ENCODE data around the gene HCFC1.

Gene HCFC1

DNA sequence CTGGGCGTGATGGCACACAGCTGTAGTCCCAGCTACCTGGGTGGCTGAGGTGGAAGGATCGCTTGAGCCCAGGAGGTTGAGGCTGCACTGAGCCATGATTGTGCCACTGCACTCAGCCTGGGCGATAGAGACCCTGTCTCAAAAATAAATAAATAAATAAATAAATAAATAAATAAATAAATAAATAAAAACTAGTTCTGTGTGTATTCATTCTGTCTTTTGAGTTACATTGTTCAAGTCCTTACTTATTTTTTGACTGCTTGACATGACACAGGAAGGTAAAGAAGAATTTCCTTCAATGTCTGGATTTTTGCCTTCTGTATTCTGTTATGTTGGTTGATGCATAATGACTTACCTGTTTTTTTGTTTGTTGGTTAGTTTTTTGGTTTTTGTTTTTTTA lies 34.6 kb downstream of the HCFC1 start:
- DNase-seq, result no peak

DNA sequence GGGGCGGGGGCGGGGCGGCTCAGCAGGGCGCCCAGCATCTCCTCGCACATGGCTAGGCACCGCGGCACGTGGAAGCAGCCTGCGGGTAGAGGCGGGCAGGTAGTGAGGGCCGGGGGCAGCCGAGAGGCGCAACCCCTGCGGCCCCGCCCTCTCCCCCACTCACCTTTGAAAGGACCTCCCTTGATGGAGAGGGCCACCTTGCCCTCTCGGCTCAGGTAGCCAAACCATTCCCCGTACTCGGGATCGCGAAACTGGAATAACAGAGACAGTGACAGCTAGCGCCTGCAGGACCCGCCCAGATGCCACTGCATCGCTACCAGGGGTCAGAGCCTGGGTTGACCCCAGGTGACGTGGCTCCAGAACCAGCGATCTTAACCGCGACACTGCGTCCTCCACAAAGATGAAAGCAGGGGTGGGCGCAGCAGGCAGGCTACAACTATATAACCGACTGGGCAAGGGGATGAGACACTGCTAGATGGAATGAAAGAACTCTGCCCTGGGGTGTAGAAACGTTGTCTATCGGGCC lies 36.2 kb downstream of the HCFC1 start:
- DNase-seq, result no peak

DNA sequence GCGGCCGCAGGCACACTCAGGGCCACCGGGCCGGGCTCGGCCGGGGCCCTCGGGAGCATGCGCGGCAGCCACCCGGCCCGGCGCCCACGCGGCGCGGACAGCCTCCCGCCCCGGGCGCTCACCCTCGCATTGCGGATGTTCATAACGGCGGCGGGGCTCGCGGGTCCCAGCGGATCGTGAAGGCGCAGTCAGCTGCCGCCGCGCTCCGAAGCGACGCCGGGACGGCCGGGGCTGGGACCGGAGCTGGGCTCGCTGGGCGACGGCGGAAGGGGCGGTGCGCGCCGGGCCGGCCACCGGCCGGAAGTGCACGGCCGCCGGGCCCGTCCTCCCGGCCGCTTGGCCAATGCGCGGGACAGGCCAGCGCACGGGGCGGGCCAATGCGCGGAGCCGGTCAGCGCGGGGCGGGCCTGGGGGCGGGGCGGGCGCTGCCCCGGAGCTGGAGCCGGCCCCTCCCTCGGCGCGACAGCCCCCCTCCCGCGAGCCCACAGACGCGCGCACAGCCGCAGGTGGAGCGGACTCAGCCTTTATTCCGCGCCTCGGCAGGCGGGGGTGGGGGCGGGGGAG lies 36.8 kb downstream of the HCFC1 start, which contains the start of gene NAA10:
NAA10 (minus strand) TSS at position 276 of the 564 bp plus-strand sequence; CDS start at position 143, 133 bp downstream.
- DNase-seq, result peak; percentile 53 to 73

DNA sequence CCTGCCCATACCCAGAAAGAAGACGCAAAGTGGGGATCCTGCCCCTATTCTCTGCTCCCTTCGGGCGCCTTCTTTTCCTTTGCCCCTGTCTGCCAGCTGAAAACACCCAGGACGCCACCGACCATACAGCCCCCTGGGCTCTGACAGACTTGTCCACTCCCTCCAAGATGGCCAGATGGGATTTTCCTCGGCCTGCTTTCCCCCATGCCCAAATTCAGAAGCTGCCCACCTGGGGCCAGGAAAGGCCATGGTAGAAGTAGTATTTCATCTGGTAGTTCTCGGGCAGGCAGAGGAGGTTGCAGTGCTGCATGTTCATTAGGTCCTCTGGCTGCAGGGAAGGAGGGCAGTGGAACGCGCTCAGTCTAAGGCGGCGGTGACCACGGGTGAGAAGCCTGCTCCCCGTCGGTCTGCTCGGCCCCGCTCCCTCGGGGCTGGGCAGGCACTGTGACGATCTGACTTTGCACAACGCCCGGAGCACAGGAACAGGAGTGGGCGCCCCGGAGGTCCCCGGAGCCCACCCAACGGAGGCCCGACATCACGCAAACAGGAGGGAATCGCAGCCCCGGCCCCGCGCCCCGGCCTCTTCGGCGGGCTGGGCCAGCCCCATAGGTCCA lies 37.4 kb downstream of the HCFC1 start:
- DNase-seq, result no peak

DNA sequence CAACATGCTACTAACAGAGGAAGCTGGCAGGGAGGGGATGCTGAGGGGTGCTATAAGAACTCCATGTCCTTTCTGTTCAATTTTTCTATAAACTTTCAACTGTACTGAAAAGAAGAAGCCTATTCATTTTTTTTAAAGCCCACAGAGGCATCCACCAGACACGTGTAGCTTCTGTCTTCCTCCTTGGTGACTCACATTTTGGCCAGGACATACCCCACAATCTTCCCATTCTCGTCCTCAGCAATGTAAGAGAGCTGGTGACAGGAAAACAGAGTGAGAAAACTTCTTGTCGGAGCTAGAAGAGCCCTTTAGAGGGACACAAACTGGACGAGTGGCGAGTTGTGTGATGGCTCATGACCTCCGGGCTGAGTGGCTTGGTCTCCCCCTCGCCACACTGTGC lies 37.9 kb downstream of the HCFC1 start:
- DNase-seq, result no peak

DNA sequence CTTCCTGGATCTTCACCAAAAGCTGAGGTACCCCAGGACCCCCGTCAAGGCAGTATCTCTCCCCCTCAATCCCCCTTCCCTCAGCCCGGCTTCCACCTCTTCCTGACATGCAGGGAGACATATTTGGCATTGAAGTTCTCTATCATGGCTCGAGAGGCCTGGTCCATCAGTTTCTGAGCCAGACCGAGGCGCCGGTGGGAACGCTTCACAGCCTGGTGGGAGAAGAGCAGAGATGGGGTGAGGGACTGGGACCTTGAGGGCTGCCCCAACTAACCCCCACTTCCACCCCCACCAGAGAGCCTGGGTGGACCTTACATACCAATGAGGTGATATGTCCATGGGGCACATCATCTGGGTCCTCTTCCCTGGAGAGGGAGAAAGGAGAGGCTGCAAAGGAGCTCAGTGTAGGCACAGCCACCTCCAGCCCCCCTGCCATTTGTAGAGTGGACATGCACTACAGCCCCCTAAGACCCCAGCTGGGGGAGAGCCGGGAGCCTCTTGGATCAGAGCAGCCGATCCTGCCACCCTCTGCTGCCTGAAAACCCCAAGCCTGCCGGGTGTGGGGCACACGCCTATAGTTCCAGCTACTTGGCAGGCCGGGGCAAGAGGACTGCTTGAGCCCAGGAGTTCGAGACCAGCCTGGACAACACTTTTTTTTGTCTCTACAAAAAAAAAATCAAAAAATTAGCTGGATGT lies 39.2 kb downstream of the HCFC1 start:
- DNase-seq, result no peak

DNA sequence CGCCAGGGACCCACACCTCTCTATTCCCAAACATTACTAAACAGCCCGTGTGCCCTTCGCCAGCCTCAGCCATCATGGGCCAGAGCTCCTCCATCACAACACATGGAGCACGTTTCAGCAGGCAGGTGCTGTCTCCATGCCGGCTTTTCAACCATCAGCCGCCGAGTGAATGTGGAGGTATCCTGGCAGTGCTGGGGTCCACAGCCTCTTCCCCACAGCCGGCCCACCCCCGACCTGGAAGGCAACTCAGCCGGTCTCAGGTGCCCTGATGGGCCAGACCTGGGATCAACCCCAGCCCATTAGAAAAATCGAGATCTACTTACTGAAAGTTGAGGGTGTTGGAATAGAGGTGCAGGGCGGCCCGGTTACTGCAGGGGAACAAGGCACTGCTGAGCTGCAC lies 39.9 kb downstream of the HCFC1 start:
- no peak for DNase-seq

DNA sequence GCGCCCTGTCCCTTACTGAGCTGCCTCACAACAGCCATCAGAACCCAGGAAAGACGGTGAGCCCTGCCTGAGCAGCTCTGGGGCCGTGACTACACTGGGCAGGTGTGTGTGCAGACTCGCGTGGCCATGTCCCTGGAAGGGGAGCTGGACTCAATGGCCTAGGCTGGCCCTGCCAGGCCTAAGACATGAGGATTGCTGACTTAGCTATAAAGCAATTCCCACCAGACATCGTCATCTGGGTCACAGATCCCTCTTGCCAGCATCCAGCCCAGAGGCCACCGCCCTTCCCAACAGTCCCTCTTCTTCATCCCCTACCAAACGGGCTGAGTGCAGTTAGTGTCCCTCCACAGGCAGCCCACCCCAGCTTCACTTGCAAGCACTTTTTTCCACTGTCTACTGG lies 40.5 kb downstream of the HCFC1 start:
- DNase-seq, result no peak

DNA sequence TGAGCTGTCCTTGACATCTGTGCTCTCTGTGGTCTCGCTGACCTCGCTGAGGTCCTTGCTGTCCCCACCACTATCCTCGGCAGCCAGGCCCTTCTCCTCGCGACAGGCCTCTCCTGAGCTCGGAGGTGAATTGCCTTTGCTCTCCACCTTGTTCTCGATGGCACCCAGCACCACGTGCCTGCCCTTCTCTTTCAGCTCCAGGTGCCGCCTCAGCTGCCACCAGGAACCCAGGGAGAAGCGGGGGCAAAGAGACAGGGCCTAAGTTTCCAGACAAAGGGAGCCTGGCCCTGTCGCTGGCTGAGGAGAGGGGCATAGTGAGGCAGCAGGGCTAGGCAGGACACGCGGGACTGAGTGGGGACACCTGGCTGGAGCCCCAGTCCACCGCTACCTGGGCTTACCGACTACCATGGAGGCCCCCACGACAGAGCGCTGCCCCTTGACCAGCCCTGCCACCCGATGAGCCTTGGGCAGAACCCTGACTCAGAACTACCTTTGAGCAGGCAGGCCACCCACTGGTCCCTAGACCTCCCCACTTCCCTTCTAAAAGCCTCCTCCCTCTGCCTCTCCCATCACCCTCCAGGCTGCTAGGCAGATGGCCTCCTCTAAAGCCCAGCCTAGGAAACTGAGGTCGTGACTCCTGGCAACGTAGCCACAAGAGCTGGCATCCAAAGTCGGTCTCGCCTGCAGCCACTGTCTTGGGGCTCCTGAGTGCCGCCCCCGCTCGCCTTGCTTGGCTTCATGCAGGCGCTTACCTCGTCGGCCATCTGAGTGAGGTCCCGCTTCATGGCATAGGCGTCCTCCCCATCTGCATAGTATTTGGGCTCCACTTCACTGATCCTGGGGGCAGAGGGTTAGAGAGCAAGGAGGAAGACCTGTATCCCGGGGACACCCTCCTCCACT lies 41.4 kb downstream of the HCFC1 start:
- no peak for DNase-seq

DNA sequence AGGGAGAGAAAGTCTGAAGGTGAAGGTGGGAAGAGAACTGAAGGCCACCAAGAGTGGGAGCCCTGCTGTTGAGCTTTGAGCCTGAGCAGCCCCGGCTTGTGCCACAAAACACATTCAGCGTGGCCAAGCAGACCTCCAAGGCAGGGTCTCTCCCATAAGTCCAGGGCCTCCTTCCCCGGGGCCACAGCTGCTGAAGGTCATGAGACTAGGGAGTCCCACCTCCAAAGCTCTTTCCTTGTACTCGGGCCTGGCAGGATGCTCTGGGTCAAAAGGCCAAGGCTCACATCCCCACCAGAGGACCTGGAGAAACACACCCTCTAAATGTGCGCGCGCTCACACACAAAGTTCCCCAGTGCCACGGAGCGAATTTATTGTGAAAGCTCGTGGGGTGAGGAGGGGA lies 42.0 kb downstream of the HCFC1 start:
- DNase-seq, result no peak

DNA sequence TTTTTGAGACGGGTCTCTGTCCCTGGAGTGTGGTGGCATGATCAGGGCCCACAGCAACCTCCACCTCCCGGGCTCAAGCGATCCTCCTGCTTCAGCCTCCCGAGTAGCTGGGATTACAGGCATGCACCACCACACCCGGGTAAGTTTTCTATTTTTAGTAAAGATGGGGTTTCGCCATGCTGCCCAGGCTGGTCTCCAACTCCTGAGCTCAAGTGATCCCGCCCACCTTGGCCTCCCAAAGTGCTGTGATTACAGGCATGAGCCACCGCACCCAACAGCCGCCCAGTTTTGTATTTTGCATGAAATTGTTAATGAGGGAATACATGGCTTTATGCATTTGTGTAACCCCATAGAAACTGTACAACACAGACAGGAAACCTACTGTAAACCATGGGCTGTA lies 42.8 kb downstream of the HCFC1 start:
- DNase-seq, result no peak

DNA sequence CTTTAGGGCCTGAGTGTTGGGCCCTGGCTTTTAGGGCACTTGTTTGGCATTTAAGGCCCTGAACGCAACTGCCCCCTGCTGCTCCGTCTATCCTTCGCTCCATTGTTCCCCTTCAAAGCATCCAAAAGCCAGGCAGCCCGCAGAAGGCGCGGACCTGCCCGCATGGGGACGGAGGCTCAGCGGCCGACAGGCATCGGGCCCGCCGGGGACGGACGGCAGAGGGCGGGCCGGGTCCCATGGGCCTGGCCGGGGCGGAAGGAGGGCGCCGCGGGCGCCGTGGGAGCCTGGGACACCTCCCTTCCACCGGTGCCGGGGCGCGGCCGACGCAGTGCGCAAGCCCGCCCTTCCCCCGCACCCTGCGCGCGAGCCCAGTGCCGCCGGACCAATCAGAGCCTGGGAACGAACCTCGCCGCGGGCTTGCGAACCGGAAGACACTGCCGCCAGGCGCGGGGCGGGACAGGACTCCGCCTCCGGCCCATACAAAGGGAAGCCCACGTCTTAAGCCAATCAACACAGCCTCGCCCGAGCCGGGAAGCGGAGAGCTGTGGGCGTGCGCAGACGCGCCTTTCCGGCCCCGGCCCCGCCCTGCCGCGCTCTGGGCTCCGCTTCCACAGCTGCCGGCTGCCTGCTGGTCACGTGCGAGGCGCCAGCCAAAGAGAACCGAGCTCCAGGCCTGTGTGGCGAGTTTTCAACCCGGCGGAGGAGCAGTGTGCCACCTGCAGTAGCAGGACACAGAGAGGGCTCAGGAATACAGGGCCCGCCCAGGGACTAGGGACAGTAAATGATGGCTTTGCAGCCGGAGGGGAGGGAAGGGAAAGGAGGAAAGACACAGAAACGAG lies 43.5 kb downstream of the HCFC1 start:
- peak; percentile 87 to 89 for DNase-seq

DNA sequence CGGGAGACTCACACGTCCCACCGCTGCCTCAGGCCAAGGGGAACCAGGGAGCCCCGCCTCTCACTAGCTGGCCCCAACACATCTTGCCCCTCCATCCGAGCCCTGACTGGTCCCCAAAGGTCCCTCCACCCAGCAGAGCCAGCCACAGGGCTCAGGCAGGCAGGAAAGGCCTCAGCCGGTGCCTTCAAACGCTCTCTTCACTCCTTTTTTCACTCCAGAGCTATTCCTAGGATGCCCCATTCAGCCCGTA lies 44.0 kb downstream of the HCFC1 start:
- no peak for DNase-seq

DNA sequence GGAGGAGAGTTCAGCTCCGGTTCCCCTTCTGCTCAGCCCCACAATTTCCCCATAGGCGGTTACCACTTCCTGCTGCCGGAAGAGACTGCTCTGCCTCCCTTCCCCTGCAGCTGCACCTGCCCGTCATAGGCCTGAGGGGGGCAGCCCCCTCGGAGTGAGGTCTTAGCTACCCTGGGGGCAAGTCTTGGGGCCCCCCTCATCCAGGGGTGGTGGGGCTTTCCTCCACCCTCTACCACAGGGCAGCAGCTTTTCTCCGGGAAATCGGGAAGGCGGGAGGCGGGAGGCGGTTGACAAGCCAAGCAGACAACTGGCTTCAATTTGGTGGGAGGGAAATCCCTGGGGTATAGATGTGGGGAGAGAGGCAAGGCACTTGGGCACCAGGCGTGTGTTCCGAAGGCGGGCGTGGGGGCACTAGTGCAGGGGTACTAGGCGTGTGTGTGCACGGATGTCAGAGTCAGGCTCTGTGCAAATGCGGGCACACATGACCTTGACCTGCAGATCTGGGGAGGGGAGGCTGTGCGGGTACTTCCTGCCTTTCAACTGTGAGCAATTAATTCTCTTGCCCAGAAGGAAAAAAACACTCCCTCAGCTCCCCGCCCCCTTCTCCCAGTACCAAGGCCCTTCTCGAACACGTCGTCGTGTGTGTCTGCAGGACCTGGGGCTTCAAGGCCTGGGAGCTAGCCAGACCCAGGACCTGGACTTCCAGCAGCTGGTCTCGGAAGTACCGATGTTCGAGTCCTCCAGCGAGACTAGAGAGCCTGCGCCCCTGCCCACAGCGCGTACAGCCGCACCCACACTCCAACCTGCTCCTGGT lies 44.6 kb downstream of the HCFC1 start:
- peak; percentile 67 to 69 for DNase-seq

DNA sequence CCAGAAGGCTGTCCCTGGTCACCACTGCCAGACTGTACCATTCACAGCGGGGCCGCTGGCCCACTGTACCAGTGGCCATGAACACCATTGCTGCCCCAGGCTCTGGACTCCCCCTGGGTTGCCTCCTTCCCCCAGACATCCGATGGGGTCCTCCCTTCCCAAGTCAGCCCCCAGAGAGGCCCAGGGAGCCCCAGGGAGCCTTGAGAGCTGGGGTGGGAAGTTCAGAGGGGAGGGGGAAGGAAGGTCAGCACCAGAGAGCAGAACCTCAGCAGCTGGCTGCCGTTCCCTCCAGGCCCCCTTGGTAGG lies 45.1 kb downstream of the HCFC1 start:
- no peak for DNase-seq

DNA sequence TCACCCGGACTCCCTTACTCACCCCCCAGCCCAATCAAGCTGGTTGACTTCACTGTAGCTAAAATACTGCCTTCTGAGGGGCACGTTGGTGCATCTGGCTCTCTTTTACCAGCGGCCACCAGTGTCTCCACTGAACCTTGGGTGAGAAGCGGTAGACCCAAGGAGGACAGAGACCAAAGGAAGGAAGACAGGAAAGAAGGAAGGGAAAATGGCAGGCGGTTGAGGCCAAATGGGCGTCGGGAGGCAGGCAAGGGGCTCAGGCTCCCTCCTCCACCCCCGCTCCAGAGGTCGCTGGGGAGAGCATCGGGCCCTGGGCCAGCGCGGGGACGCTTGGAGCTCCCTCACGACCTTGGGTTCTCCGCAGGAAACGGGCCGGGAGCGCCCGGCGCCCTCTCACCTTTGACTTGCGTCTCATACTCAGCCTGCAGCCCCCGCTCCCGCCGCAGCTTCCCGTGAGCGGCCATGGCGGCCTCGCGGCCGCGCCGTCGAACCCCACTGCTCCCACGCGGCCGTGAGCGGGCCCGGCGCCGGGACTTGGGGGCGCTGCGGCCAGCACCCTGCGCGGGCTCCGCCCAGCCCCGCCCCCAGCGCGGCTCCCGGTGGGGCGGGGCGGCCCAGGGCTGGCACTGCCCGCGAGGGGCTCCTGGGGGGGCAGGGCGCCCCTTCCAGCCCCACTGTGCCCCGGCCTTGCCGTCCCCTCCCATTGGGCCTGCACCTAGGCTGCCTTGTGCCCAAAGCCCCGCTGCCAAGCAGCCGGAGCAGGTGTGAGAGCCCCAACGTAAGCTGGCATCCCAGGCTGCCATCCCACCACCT lies 45.7 kb downstream of the HCFC1 start, which contains the start of gene ARHGAP4:
ARHGAP4 (minus strand) TSS at position 526 of the 813 bp plus-strand sequence; CDS start at position 464, 62 bp downstream.
- peak; percentile 44 to 61 for DNase-seq

DNA sequence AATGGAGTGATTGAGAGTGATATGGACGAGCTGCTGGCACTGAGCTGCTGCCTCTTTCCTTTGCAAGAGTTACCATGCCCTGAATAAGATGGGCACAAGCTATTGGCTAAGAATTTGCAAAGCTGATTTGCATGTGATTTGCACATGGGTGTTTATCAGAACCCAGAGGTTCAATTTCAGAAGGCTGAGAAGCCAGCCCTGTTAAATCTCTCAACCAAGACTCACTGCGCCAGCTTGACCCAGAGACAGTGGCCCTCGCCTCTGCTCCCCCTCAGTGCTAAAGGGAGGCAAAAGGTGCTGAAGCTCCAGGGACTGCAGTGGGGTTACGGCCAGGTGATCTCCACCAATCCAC lies 46.3 kb downstream of the HCFC1 start:
- no peak for DNase-seq

DNA sequence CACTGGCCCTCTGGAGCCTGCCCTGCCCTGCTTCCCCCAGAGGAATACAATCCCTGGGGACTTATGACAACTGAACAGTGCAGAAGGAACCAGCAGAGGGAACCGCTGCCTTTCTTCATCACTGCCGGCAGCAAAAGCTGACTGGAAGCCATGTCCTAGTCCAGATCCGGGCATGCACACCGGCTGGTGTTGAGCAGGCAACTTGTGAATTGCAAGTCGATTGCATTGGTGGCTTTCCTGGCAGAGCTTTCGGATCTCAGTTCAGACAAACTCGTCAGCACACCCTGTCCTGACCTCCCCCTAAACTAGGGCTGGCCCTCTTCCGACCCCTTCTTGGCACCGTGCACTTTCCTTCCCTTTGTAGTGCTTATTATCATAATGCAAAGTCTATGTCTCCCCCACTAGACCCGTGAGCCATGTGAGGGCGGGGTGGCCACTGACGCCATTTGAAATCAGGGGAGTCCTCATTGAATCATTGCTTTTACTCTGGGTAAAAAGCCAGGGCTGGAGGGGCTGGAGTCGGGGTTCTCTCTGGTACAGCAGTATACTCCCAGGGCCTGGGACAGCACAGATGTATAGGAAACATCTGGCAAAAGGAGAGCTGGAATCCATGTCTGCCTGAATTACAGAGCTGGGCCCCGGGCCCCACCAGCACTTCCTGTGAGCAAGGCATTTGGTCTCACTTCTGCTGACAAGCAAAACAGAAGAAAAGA lies 47.3 kb downstream of the HCFC1 start:
- DNase-seq, result no peak

DNA sequence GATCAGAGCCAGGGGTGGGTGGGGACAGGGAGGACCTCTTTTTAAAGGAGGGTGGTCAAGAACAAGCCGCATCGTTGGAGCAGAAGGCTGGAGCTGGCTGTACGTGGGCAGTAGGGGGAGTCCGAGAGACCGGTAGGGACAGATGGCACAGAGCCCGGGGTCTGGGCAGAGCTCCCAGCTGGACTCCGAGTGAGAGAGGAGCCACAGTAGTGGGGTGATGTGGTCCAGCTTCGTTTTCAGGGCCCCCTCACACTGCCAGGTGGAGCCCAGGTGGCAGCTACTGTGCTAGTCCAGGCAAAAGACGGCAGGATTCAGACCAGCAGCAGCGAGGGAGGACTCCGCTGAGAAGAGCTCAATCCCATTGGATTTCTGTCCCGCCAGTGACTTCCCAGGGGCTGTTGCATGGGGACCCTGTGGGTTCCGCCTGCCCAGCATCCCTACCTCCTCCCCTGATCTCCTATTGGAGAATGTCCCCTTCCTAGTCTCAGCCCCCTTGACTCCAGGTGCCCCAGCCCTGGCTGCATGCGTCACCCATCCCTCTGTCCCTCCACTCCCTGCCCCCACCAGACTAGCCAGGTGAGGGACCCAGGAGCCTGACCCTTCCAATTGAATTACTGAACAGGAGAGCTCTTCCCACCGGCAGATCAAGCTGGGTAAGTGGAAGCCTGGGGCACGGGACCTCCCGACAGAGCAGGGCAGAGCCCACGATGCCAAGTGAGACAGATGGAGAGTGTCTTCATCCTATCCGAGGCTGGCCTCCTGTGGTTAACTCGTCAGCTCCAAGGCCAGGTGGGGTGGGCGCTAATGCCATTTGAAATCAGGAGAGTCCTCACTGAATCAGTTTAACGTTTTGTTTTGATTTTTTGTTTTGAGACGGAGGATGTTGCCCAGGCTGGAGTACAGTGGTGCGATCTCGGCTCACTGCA lies 48.4 kb downstream of the HCFC1 start:
- no peak for DNase-seq

Measured in stimulated activated CD4-positive, alpha-beta T cell treated with anti-CD3 and anti-CD28 coated beads, Interleukin-2, amount 100 ng/mL, for 24 hours (primary cell).